ENCODE data around the gene CNOT10. TPM values are rescaled to one million over a fixed set of nuclear protein-coding genes. Genes with fewer than 3 reads are reported as not detected.

CNOT10 gene
- total RNA-seq, 3 donors from 2014 or later = 27.8 to 34.9 (median 28.3) TPM

- Histone ChIP-seq H3K4me3 (no peak overlapping the region), H3K4me1 (ENCODE audit: low read depth) (no peaks in the 10 kb centered on the region), H3K9me3 (no peaks in the 10 kb centered on the region), H3K36me3 (ENCODE audit: low read depth) (no peaks in the 10 kb centered on the region)
- ATAC-seq (no peak), DNase-seq (no peak)
- intact Hi-C loops (cut with DNase I, micrococcal nuclease) = no loop called here
- TF ChIP-seq, protein P1, sequence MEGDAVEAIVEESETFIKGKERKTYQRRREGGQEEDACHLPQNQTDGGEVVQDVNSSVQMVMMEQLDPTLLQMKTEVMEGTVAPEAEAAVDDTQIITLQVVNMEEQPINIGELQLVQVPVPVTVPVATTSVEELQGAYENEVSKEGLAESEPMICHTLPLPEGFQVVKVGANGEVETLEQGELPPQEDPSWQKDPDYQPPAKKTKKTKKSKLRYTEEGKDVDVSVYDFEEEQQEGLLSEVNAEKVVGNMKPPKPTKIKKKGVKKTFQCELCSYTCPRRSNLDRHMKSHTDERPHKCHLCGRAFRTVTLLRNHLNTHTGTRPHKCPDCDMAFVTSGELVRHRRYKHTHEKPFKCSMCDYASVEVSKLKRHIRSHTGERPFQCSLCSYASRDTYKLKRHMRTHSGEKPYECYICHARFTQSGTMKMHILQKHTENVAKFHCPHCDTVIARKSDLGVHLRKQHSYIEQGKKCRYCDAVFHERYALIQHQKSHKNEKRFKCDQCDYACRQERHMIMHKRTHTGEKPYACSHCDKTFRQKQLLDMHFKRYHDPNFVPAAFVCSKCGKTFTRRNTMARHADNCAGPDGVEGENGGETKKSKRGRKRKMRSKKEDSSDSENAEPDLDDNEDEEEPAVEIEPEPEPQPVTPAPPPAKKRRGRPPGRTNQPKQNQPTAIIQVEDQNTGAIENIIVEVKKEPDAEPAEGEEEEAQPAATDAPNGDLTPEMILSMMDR (IDR thresholded peaks at IDR 0.05) = no peak
Observed at GRCh38 chr3:32698506-32698905, 13.5 kb downstream of the CNOT10 start.

- intact Hi-C loops (cut with DNase I, micrococcal nuclease) = no loop called here
- no peak for ATAC-seq
- TF ChIP-seq, protein P1 (IDR thresholded peaks at IDR 0.05) = no peak
- Histone ChIP-seq H3K36me3 (ENCODE audit: low read depth) (no peaks in the 10 kb centered on the region), H3K9me3 (no peaks in the 10 kb centered on the region), H3K4me1 (ENCODE audit: low read depth) (no peaks in the 10 kb centered on the region), H3K4me3 (no peak overlapping the region)
- DNase-seq = no peak
Observed at GRCh38 chr3:32699429-32699828, 14.4 kb downstream of the CNOT10 start.

DNA sequence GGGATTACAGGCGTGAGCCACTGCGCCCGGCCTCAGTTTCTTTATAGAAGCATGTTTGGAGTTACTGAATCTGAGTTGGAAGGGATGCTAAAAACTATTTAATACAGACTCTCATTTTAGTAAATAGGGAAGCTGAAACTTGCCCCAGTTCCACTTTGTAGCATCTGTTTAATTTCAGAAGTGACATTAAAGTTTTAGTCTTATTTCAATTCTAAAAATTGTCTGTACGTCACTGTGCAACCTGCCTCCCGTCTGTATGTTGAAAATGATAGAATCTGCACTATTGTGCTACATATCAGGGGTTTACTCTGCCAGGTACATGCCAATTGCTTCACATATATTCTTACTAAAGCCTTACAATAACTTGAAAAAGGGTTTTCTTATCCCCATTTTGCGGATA is 15.3 kb downstream of the CNOT10 start:
- intact Hi-C loops (cut with DNase I, micrococcal nuclease) = no loop called here
- Histone ChIP-seq H3K36me3 (ENCODE audit: low read depth) (no peaks in the 10 kb centered on the region), H3K9me3 (no peaks in the 10 kb centered on the region), H3K4me1 (ENCODE audit: low read depth) (no peaks in the 10 kb centered on the region), H3K4me3 (no peak overlapping the region)
- TF ChIP-seq, protein P1 (IDR thresholded peaks at IDR 0.05) = no peak
- ATAC-seq (no peak), DNase-seq (no peak)

DNA sequence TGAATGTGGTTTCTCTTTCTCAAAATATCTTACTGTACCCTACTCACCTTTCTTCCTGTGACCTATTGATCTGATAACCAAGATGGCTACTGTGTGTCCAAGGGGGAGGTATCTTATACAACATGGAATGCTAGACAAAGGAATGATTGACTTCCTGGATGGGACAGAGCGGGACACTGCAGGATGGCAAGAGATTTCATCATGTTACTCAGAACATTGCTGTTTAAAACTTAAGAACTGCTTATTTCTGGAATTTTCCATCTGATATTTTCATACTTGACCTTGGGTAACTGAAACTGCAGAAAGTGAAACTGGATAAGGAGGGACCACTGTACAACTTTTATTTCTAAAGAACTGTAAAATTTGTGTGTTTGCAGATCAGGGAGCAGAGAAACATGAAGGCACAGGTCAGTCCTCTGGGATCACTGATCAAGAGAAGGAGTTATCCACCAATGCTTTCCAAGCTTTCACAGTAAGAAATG is 18.5 kb downstream of the CNOT10 start:
- Histone ChIP-seq H3K36me3 (ENCODE audit: low read depth) (no peaks in the 10 kb centered on the region), H3K9me3 (no peaks in the 10 kb centered on the region), H3K4me1 (ENCODE audit: low read depth) (no peaks in the 10 kb centered on the region), H3K4me3 (no peak overlapping the region)
- TF ChIP-seq, protein P1 (IDR thresholded peaks at IDR 0.05) = no peak
- intact Hi-C loops (cut with DNase I, micrococcal nuclease) = no loop called here
- no peak for ATAC-seq
- DNase-seq = no peak

DNA sequence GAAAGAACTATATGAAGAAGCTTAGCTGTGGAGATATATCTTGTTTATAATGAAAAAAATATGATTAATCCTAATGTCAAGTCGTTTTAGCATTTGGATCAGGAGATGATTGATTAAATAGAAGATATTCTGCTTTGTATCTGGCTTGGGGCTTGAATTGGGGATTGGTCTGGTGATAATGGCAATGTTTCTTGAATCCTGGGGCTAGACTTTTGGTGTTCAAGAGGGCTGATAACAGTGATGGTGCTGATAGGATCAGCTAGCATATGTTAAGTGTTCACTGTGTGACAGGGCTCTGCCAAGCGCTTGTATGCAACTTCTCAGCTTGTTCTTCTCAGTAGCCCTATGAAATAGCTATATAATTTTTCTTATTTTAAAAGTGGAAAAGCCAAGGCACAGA is 20.2 kb downstream of the CNOT10 start:
- TF ChIP-seq, protein P1 (IDR thresholded peaks at IDR 0.05) = no peak
- no peak for ATAC-seq
- Histone ChIP-seq H3K4me3 (no peak overlapping the region), H3K9me3 (no peaks in the 10 kb centered on the region), H3K4me1 (ENCODE audit: low read depth) (no peaks in the 10 kb centered on the region), H3K36me3 (ENCODE audit: low read depth) (no peaks in the 10 kb centered on the region)
- intact Hi-C loops (cut with DNase I, micrococcal nuclease) = no loop called here
- no peak for DNase-seq

Data from mucosa of descending colon (tissue), 3 donors.